HG02852 (cell line): ENCODE results near the gene ADCY3.
"Not testable (repeated sequence)": the region's sequence is repeated elsewhere in the genome, so short reads cannot be mapped to it uniquely, and the experiment has no call there.

Source experiments
- ATAC-seq: cut with Tn5 transposase; IDR thresholded peaks from one replicate; pipeline ENCODE4 v1.9.1; 2021; ENCODE audit warnings: mild to moderate bottlenecking, moderate library complexity; ENCODE audit not compliant: unreplicated experiment

The ADCY3 gene

DNA sequence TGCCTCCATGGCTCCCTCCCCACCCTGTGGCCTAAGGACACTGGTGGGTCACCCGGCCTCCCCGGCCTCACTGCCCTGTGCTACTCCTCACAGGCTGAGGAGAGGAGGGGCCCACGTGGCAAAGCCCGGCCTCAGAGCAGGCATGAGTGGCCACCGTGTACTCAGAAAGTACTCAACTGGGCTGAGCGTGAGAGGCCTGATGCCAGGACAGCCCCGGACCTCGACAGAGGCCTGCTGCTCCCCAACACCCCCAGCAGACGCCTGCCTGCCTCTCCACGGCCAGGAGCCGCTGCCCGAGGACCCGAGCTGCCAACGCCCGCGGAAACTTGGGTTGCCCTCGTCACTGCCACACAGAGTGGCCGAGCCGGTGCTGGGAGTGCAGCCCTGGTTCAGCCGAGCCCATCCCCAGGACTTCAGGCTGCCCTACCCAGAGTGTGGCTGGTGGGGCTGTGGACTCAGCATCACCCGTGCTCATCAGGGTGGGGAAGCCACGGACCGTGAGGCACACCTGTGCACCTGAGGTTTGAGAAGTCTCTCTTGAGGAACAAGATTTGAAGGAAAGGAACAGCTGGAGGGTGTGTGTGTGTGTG, 67.5 kb downstream of the ADCY3 start:
- no peak for ATAC-seq

DNA sequence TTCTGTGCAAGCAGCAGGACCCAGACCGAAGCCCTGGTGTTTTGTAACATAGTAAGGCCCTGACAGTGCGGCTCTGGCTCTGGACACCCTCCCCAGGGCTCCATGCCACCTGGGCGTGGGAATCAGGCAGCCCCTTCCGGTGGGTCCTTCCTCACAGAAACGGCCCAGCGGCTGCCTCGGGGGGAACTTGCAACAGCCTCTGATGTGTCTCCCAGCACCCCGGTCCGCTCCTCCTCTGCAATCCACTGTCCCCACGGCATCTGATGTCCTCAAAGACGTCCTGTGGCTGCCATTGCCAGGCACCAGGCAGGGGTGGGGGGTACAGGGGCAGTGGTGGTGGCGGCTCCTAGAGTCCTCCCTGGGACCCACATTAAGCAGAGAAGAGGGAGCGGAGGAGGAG, 68.0 kb downstream of the ADCY3 start:
- ATAC-seq = no peak

DNA sequence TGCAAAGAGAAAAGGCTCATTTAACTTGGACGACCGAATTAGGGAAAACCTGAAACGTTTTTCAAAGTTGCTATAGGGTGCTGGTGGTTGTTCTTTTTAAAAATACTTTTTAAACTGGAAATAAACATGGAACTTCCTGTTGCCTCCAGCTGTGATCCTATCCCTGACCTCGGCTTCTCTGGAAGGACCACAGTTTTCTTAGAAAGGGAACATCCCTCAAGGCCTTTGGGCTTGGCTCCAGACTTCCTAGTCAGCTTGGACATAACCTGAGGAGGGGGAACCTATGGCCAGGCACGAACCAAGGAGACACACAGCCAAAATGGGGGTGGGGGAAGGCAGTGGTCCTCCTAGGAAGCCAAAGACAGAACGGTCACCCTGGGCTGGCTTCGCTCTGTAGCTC, 69.1 kb downstream of the ADCY3 start:
- ATAC-seq = no peak

DNA sequence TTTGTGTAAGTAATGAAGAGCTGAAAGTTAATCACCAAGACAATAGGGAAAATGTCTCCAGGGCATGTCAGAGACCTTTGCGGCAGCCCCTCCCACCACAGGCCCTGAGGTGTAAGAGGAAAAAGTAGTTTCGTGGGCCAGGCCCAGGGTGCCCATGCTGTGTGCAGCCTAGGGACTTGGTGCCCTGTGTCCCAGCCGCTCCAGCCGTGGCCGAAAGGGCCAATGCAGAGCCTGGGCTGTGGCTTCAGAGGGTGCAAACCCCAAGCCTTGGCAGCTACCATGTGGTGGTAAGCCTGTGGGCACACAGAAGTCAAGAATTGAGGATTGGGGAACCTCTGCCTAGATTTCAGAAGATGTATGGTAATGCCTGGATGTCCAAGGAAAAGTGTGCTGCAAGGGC, 74.3 kb downstream of the ADCY3 start:
- ATAC-seq = no peak

DNA sequence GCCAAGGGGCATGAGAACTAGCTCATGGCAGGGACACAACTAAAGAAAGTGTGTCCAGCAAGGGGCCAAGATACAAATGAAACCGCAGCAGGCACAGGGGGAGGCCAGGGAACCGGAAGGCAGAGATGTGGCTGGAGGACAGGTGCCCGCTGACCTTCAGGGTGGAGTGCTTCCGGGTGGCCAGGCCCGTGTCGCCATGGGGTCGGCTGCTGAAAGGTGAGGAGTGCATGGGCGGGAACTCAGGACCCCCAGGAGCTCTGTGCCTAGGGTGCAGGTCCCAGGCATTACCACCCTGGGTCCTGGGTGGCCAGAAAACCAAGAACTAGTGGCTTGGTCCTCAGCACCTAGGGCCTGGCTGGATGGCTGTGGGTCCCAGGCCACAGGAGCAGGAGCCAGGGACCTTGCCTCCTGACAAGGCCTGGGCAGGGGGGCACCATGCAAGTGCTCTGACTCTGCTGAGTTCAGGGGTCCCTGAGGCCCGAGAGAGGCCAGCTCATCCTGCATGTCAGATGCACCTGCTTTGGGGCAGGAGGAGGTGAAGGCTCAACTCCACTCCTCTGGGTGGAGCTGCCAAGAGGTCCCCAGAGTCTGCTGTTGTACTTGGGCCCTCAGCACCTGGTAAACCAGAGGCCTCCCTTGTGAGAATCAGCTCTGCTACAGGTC, 75.9 kb downstream of the ADCY3 start:
- ATAC-seq = no peak

DNA sequence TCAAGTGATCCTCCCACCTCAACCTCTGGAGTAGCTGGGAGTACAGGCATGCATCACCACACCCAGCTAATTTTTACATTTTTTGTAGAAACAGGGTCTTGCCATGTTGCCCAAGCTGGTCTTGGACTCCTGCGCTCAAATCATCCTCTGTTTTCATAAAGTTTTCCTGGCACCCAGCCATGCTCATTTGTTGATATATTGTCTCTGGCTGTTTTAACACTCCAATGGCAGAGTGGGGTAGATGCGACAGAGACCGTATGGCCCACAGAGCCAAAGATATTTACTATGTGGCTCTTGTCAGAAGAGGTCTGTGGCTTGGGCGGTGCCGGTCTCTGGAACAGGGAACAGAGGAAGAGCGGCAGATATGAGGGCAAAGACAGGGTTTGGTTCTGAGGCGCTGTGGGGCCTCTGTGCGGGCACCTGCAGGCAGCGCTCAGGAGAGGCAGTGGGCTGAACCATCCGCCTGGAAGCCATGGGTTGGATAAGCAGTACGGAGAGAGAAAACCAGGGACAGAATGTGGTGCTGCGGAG, 76.6 kb downstream of the ADCY3 start:
- no peak for ATAC-seq

DNA sequence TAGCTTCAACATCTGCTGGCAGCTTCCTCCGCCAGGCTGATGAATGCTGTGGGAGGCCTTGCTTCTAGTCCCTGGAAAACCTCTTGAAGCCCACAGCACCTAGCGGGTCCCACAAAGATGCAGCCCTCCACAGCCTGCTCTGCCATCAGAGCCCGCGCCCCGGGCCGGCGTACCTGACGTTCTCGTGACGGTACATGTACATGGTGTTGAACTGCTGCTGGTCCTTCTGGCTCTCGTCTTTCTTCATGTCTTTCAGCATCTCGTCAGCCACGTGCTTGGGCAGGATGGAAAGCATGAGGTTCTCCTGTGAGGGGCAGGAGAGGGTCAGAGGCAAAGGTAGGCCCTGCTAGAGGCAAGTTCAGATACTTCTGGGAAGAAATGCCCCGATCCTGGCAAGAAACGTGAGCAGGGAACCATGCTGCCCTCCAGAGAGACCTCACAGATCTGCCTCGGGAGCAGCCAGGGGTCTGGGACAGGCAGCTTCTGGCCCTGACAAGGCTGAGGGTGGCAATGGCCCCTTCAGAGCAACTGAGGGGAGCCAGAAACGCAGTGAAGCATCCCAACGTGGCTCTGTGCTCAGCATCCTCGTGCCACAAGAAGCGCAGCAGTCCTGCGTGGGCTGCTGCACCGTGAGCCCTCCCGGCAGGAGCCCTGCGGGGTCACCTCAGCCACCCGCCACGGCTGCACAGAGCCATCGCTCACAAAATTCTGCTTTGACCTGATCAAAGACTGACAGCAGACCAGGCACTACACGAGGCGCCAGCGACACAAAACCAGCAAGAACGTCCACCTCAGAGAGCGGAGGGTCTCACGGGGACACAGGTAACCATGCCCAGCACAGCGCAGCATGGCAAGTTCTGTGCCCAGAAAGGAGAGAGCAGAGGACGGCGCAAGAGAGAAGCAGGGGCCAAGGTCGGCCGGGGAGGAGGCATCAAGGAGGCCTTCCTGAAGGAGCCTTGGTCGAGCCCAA, 77.7 kb downstream of the ADCY3 start:
- ATAC-seq = no peak

DNA sequence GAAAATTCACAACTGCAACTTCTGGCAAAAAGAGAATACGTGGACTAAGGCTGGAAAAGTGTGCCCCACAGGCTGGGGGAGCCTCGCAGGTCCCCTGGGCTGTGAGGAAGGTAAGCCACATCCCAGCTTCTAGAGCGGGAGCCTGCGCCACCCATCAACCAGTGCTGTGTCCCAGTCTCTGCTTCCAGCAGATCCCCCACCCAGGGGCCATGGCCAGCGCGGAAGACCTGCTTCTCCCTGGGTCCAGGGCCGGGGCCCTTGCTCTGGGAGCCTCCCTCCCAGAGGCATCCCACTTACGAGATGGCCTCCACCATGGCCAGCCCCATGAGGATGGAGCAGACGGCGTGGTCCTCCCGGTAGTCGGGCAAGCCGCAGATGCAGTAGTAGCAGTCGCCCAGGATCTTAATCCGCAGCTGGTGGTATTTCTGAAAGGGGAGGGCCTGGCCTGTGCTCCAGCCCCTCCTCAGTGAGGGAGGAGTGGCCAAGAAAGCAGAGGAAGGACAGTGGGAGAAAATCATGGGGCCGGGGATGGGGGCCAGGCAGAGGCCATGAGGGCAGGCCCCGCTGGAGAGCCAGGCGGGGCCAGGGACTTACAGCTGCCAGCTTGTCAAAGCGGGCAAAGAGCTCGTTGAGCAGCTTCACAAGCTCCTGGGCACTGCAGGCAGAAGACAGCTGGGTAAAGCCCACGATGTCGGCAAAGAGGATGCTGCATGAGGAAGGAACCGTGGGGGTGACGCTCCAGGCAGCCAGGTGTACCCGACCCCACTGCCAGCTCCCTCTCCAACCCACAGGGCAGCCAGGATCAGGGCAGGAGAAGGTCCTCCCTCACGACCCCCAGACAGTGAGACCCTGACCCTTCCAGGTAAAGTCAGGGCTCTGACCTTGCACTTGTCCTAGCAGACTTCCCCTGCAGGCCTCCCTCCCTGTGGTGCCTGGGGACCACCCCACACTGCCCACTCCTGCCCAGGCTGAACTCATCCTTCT, 78.8 kb downstream of the ADCY3 start:
- ATAC-seq = no peak

DNA sequence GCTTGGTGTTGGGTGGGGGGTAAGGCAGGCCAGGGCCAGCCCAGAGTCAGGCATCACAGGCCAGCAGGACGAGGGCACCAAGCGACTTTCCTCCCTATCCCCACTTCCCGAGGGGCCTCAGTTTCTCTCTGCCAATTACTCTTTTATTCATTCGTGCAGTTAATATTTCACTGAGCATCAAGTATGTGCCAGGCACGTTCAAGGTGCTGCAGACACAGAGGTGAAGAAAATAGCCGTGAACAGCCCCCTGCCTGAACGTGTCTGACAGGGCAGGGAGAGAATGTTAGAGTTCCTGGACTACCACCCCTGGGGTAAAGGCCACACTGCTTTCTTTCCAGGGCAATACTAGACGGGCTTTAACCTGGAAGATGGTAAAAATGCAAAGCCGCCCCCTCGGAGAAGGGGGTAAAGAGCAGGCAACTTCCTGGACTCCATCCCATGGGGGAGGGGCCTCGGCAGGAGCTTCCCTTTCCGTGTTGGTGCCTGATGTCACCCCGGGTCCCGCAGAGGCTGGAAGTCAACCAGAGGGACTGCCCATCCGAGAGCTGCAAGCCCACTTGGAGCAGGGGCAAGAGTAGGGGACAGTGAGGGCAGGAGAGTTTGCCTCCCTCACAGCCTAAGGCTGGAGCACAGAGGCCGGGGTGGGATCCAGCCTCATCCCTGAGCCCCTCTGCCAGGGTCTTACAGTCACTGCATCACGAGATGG, 79.7 kb downstream of the ADCY3 start:
- no peak for ATAC-seq

DNA sequence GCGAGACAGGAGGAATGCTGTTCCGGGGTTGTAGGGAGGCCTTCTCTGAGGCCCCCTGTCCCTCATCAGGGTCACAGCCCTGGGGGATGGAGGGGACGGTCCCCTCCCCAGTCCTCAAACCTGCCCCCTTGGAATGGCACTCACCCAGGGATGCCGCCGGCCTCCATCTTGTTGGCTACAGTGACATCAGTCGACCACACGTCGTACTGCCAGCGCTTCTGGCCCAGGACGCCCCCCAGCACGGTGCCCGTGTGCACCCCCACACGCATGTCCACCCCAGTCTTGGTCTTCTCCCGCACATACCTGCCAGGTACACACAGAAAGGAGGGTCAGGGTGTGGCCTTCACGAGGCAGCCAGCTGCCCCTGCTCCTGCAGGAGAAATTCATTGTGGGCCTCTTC, 80.3 kb downstream of the ADCY3 start:
- ATAC-seq = no peak

DNA sequence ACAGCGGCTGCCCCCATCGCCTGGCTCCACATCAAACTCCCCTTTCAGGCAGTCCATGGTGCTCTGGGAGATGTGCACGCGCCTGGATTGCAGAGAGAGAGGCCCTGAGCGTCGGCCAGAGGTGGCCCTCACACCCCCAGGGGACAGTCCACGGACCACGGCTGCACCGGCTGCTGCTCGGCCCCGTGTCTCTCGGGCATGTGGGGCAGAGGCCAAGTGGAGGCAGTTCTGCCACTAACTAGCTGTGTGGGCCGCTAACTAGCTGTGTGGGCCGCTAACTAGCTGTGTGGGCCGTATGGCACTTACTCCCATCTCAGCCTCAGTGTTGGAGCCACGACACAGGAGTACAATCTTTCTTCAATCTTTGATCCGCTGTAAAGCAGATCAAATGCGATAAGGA, 81.5 kb downstream of the ADCY3 start:
- no peak for ATAC-seq

DNA sequence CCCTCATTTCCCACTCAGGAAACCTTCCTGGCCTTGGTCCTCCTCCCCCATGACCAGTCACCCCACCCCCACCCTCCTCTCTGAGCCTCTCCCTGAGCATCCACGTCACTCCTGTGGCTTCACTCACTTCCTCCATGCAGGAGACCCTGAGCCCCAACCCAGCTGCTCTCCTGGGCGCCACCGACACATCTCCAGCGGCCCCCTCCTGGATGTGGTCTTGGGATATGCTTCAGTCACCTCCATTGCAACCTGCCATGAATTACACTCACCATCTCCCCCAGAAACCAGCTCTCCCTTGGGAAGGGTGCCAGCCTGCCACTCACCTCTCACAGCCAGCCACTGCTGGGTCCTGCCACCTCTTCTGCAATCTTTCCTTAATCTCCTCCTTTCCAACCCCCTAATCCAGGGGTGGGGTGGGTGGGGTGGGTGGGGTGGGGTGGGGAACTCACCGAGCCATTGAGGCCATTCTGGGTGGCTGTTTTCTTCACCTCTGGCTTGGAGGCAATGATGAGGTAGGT, 82.0 kb downstream of the ADCY3 start:
- no peak for ATAC-seq

DNA sequence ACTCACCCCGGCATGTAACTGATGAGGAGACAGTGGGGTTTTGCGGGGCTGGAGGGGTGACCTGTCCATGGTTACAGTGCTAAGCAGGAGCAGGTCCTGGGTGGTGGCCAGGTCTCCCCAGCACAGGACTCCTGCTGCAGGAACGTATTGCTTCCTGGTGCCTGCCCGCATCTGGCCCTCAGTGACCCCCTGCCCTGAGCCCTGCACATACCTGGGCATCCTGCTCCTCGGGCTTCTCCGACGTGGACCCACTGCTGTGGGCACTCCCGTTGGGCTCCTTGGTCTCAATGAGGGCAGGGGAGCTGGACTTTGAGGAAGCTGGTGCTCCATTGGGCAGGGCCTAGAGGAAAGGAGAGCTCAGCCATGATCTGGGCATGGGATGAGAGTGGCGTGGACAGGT, 83.3 kb downstream of the ADCY3 start:
- no peak for ATAC-seq

DNA sequence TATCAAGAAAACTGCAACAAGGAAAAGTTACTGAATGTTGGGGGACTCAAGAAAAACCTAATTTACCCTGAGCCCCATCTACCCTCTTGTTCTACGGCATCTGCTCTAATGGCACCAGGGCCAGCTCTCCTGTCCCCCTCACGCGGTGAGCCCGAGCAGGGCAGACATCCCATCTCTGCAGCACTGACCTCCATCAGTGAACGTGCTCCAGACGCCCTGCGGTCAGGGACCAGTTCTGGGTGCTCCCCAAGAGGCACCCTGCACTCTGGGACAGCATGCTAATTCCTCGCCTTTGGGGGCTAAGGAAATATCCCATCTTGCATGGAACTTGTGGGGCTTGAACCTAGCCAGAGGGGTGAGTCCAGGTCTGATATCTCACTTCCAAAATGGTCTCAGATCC, 83.8 kb downstream of the ADCY3 start:
- ATAC-seq = no peak

DNA sequence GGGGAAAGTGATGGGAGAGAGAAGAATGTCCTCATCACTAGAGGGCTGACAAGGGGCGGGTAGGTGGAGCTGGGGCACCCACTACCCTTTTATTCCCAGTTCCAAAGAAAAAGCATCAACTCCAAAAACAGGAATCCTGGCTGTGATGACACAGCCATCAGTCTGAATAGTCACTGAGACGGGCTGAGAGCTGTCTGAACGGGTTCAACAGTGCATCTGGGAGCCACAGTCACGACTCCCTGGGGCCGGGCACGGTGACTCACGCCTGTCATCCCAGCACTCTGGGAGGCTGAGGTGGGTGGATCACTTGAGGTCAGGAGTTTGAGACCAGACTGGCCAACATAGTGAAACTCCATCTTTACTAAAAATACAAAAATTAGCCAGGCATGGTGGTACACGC, 84.6 kb downstream of the ADCY3 start:
- not testable (repeated sequence) for ATAC-seq

DNA sequence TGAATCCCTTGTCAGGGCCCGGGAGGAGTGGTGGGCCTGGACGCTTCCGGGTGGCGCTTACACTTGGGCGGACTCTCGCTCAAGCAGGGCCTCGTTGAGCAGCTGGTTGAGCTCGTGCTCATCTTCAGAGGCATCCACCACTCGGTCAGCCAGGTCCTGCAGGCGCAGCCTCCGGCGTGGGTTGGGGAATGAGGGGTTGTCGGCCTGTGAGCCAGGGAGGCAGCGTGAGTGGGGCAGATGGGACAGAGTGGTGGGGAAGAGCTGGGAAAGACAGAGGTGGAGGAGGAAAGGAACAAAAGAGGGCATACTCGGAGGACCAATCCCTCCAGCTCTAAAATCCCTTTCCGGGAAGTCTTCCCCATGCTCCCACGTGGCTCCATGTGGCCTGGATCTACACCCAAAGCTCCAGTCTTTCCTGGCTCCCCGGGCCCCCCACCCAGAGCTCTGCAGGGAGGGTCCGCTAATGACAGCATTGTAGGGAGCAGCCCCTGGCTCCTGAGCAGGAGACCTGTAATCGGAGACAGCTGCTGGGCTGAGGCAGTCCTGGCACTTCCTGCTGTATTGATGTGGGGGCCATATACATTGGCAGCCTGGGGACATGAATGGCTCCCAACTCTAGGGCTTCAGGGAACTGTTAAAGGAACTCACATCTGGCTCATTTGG, 85.2 kb downstream of the ADCY3 start:
- ATAC-seq = no peak

DNA sequence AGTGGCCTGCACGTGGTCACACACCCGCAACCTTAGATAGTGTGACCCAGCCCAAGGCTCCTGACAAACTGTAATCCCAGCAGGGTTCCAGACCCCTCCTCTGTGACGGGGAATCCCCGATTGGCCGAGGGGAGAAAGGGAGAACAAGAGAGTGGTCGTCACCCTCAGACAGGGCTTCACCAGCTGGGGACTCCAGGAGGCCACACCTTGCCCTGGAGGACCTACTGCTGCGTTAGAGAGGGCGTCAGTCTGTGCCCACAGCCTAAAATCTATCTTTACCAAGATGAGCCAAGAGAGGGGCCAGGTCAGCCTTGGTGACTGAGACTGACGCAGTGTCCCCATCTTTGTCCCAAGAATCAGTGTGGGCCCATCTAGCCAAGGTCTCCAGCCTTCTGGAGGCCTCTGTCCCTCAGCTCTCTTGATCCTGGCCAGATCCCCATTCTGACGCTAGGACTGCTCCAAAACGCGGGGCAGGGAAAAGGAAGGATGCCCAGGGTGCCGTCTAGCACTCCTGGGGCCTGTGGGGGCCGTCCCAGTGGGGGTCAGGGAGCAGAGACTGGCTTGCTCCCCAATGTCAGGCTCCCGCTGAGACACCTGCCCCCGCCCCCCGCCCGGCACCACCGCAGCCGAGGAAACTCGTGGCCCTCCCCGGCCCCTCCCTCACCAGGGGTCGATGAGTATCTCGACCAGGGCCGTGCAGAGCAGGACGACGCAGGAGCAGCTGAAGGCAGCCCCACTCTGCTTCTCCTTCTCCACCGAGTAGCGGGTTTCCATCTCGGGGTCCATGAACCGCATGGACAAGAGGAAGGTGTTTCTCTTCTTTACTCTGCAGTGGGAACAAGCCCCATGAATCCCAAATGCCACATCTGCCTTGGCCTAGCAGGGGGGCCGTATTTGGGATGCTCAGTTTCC, 86.0 kb downstream of the ADCY3 start:
- ATAC-seq = no peak
